Activated CD4-positive, alpha-beta T cell treated with anti-CD3 and anti-CD28 coated beads, Interleukin-2, Interleukin-4, amounts not matched to agents 100 ng/mL and 50 ng/mL, durations not matched to agents 16 hours and 8 hours (primary cell): ENCODE data around the gene RYR3.
"Not testable (repeated sequence)": the region's sequence is repeated elsewhere in the genome, so short reads cannot be mapped to it uniquely, and the experiment has no call there.

Source experiments
- DNase-seq: peaks from one replicate; pipeline ENCODE4 v3.0.0-alpha.2; 2020; ENCODE audit warnings: low spot score

Gene RYR3

DNA sequence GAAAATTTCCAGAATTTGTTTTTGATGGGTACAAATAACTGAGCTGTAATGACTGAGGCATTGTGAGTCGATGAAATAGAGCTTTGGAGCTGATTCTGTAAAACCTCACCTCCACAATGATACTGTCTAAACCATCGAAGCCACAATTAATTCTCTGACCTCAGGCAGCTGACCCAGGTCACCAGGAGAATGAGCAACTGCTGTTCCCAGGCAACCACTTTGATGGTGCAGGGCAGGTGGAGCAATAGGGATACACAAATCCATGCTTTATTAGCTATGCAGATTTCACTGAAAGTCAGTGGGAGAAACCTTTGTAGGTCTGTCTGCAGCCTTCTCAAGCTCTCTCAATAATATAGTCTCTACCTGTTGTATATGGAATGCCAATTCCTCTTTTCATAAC, 204.4 kb downstream of the RYR3 start:
- DNase-seq = no peak

DNA sequence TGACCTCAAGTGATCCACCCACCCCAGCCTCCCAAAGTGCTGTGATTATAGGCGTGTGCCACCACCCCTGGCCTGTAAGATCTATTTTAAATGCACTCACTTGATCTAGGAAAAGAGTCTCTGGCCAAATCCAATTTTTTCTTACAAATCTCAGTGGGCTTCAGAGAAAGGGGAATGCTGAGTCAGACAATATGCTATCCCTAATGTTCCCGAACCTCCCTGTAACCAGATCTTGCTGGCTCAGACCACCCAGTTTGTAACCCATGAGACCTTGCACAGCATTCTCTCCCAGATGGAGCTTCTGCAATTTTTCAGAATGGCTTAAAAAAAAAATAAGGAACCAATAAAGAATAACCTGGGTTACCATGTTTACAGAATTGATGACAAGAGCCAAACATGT, 205.8 kb downstream of the RYR3 start:
- DNase-seq = no peak

DNA sequence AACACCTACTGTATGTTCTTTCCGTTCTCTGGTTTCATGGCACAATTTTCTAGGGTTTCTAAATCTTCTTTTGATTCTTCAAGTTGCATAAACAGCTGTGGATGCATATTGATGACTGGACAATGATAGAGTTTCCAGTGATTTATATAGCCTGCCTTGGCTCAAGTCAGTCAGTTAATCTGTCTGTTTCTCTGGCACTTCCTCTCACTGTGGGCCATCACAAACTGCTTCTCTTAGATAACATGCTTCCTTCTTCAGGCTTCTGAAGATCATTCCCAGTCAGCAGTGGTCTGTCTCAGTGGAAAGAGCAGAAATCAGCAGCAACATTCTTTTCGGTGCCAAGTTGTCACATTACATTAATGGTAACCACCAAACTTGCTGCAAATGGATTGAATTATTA, 207.2 kb downstream of the RYR3 start:
- DNase-seq = no peak

DNA sequence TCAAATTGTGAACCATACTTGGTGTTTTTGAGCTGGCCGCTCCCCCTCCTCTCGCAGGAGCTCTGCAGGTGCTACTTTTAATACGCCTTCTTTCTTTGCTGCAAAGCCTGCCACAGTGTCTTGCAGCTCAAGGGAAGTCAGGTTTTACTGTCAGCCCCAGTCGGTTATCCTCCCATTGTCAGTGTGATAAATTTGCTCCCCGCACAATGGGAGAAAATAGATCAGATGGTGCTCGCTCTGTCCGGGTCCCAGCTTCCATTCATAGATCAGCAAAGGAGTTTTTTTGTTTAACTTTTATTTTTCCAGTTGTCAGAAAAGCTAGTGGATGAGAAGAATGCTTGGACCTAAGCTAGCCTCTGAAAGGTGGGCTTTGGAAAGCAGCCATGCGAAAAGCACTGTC, 207.7 kb downstream of the RYR3 start:
- no peak for DNase-seq

DNA sequence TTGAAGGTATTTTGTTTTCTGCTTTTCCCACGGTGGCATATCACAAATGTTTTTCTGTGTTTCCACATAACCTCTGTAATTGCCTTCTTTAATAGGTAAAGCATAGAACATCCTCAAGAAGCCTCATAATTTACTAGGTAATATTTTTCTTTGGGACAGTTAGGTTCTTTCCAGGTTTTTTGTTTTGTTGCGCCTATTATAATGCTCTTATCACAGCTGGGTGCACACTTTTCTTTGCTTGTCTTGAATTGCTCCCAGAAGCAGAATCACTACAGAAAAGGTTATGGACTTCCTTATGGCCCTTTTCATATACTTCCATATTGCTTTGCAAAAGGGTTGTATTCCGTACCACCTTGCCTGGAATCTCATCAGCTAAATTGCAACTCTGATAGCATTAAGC, 213.5 kb downstream of the RYR3 start:
- no peak for DNase-seq

DNA sequence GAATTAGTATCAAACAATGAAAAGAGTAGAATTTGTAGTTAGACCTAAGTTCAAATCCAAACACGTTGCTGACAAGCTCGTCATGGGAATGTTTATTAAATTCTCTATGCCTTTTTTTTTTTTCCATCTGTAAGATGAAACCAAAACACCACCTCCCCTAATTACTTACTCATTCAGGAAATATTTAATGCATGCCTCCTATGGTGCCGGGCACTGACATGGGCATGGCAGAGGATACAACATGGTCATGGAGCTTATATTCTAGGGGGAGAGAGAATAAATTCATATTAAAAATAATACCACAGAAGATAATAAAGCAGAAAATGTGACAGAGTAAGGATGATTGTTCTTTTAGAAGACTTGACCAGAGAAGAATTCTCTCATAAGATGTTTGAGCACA, 215.8 kb downstream of the RYR3 start:
- DNase-seq = no peak

DNA sequence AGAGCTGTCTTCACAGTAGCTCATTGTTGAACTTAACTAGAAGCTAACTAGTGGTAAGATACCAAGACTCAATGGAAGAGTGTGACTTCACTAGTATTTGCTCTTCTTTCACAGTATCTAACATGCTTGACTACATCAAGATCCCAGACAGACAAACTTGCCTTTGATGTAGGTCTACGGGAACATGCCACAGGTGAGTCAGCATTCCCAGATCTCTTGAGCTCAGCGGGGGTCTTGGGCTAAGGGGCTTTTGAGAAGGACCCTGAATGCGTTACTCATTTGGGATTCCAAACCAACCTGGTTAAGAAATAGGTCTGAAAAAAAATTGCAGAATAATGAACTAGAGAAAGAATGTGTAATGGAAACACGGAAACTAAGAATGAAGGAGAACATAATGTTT, 222.4 kb downstream of the RYR3 start:
- no peak for DNase-seq

DNA sequence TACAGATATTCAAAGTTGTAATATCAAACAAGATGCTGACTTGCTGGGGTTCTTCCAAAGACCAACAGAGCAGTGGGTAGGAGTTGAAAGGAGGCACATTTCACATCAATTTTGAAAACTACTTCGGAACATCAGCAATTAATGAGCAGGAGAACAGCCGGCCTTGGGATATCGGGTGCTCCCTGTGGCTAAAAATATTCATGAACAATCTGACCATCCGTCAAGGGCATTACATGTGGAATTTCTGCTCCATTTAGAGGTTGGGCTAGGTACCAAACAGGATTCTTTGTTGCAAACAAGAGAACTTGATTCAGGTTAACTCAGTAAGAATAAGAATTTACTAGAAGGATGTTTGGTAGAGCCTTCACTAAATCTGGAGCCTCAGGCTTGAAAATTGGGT, 223.9 kb downstream of the RYR3 start:
- no peak for DNase-seq

DNA sequence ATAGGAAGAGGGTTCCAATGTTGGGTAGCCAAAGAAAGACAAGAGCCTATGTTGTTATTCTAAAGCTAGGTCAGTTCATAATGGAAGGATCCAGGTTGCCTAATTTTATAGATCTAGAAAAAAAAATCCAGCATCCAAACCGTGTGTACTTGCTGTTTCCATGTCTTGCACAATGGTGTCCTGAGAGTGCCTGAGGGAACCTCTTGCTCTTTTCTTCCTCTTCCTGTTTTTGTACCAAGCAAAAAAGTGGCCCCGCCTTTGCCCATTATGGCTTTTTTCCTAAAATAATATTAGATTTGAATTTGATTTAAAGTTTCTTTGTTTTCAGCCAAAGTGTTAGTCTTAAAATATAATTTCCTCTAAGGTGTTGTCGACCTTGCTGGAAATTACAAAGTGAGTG, 224.4 kb downstream of the RYR3 start:
- no peak for DNase-seq

DNA sequence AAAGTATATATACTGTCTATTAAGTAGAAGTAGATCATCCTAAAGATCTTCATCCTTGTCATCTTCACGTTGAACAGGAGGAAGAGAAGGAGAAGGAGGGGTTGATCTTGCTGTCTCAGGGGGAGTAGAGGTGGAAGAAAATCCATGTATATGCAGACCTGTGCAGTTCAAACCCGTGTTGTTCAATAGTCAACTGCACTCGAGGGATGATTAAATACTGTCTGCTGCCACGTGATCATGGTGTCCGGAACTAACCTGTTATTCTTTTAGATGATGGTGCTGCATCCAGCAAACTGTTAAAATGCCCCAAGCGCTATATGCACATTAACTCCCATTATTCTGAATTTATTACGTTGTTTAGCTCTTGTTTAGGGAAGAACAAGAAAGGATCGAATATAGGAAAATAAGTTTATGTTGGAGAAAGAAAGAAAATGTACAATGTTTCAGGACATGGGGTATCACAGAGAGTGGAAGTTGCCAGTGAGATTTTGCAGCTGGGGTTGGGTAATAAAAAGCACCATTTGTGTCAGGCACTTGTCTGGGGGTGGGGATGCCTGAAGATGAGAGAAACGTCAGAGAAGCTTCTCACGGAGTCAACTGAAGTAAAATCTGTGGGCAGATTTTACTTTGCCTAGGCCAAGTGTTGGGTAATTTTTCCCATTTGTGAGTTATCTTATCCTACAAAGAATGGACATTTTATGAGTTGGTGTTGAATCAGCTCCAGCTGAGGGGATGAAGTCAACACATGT, 229.2 kb downstream of the RYR3 start:
- no peak for DNase-seq

DNA sequence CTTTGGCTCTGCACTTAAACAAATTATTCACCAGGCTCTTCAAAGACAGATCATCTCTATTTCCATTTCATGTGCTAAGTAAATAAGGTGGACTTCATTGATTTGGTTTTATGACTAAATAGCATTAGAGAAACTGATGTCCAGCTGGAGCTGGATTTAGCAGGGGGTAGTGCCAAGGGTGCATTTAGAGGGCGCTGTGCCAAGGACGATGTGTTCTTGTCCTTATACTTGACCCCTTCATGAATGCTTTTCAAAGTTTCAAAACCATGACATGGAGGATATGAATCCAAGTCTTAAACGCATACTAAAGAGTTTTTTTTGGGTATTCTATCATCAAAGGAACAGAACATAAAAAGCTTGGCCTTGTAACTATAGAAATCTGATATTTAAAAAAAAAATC, 233.2 kb downstream of the RYR3 start:
- no peak for DNase-seq

DNA sequence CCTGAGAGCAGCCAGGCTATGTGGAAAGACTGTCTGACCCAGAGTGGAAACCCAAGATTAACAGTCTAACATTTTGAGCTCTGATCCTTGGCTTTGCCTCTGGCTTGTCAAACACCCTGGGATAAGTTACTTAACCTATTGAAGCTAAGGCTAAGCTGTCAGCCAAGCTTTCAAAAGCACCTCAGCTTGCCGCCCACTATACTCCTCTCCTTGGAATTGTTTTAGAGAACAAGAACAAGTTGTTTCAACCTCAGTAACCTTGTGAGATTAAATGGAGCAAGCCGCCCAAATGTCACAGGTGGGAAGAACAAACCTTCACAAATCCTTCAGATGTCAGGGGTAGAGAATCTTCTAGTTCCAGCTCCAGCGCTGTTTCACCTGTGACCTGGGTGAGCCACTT, 235.1 kb downstream of the RYR3 start:
- no peak for DNase-seq

DNA sequence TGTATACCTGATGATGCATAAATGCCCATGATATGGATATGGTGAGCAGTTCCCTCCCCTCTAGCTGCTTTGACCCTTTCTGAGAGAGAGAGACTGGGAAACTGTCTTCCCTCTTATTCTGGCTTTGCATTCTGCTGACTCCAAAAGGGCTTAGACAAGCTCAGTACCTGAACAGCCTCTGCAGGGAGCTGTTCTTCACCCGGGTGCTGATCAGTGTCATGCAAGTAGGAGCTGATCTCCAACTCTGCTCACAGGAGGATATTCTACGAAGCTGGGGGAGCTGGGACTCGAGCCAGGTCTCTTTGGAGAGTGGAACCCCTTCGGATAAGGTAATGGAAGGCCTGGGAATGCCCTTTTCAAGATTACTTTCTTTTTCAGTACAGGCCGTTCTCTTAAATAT, 237.1 kb downstream of the RYR3 start:
- no peak for DNase-seq

DNA sequence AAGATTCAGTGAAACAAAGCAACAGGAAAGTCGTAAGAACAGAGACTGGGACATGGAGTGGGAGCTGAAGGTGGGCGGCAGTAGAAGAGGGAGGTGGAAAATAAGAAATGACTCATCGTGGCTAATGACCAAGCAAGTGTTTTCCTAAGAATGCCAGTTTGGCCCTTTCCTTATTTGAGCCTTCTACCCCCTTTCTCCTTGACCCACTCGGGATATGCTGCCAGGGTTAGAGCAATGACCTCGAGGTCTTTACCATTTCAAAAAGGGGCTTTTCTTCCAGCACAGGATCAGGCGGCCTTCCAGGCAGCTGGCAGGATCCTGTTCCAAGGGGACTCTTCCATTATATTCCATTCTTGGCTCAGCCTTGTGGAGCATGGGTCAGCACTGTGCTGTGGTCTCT, 241.1 kb downstream of the RYR3 start:
- no peak for DNase-seq

DNA sequence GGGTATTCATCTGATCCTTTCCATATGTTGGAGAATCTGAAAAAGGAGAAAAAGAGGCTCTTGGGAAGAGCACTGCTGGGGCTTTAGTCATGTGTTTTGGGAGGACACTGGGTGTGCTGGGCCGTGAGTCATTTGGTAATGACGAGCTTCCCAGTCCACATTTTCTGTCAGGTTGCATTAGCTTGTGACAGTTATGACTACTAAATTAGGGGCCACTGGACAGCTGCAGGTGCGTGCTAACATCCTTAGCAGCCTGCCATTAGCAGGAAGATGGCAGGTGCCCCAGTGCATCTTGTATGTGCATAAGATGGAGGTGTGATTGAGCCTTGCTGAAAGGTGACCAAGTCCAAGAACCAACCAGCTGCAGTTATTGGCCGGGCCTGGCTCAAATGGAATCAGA, 242.4 kb downstream of the RYR3 start:
- no peak for DNase-seq

DNA sequence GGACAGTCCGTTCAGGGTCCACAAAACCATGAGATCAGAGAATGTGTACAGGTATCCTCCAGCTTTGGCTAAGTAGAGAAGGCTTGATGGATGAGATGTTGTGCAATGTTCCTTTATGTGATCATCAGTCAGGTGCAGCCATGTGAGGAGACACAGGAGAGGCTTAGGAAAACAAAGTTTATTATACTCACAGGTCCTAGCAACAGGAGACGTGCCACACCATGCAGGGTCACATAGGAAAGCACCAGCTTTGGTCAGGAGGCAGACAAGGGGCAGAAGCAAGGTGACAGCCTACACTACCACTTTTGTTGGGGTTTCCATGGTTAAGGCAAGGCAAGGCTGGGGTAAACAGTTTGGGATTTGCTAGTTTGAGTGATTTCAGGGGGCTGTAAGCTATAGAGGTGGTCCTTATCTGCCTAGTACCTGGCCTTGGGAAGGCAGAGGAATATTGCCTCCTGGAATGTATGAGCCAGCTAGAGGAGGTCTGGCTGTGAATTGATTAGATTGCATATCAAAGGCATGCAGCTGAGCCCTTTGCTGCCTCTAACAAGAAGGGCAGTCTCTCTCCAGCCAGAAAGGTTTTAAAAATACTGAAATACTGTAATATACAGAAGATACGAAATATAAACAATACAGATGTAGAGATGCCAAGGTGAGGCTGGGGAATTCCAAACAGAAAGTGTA, 248.6 kb downstream of the RYR3 start:
- no peak for DNase-seq

DNA sequence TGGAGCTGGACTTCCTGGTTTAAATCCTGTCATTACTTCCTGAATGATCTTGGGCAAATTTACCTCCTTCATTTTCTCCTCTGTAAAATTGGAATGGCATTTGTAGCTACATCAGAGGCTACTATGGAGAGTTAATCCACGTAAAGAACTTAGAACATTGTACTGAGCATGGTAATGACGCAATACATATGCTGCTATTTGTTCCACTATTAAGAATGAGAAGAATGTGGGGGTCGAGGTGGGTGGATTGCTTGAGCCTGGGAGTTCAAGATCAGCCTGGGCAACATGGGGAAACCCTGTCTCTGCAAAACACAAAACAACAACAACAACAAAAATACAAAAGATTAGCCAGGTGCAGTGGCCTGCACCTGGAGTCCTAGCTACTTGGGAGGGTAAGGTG, 250.6 kb downstream of the RYR3 start:
- DNase-seq = no peak

DNA sequence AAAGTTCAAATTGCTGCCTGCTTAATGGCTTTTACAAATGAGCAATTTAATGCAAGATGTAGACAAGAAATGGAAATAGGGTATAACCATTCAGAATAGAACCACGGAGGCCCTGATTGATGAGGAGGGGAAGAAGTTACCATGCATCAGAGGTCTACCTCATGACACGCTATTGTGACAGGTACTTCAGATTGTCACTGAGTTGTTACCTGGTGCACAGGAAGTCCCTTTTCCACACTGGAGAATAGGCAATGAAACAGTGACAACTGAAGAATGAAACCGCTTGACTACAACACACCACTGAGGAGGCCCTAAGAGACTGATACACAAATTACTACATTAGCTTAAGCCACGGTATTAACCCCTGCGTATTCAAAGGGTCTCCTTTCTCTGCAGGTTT, 251.2 kb downstream of the RYR3 start:
- DNase-seq = no peak

DNA sequence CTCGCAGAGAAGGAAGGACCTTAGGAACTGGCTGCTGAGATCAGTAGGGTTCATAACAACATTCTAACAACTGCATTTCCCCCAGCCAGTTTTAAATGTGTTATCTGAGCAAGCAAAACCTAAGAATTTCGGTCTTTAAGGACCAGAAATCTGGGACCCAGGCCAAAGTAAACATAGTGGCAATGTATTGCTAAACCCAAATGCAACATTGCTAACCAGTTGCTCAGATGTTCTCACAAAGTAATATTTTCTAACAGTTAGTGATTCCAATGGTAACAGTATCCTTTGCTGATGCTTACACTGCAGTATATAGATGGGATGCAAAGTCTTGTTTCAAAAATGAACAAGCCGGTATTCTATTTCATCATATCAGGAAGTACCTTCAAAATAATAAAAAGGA, 254.3 kb downstream of the RYR3 start:
- no peak for DNase-seq

DNA sequence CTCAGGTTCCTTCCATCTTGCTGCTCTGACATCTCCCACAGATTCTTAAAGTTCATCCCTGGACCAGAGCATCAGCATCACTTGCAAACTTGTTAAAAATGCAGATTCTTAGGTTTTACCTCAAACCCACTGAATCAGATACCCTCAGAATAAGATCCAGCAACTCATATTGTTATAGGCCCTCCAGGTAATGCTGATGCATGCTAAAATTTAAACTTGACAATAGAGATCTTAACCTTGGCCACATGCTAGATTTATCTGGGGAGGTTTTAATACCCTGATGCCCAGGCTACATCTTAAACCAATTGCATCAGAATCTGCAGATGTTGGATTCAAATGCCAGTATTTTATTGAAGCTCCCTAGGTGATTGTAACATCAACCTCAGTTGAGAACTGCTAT, 256.9 kb downstream of the RYR3 start:
- DNase-seq = no peak

DNA sequence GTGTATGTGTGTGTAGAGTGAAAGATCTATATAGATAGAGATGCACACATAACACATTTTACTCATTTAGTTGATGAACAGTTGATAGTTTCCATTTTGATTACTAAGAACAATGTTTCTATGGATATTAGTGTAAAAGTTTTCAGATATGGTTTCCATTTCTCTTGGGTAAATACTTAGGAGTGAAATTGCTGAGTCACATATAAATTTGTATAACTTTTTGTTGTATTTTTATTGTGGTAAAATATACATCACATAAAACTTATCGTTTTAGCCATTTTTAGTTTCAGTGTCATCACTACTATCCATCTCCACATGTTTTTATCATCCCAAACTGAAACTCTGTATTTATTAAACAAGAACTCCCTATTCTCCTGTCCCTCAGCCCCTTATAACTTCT, 258.3 kb downstream of the RYR3 start:
- DNase-seq = no peak

DNA sequence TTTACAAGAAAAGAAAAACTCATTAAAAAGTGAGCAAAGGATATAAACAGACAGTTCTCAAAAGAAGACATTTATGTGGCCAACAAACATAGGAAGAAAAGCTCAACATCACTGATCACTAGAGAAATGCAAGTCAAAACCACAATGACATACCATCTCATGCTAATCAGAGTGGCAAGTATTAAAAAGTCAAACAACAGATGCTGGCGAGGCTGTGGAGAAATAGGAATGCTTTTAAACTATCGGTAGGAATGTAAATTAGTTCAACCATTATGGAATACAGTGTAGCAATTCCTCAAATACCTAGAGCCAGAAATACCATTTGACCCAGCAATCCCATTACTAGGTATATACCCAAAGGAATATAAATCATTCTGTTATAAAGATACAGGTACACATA, 267.1 kb downstream of the RYR3 start:
- DNase-seq = not testable (repeated sequence)

DNA sequence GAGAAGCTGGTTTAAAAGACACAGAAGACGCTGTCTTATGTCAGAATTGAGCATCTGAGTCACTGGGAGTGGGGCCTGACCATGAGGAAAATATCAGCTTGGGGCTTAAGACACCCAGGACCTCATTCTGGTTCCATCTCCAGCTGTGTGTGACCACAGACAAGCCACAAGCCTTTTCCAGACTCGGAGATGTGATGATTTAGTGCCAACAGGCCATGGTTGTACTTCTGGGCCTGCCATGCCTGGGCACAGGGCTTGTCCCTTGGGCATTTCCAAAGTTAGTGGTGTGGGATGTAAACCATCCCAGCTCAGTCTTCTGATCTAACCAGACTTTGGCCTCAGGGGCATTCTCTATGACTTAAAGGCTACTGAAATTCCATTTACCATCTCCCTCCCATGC, 269.8 kb downstream of the RYR3 start:
- no peak for DNase-seq

DNA sequence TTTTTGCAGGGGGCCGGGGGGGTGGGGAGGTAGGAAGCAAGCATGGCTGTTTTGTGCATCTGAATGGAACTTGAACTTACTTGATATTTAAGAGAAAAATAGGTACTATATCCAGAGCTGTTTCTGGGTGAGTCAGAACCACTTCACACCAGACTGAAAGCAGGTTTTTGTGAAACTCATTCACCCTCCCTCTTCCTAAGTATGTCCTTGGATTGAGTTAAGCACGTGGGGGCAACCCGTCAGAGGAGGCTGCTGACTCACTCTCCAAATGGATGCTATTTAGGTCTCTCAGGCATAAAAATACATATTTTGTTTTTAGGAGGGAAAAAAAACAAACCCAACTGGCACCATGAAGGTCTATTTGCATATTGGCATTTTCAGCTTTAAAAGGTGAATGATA, 270.3 kb downstream of the RYR3 start:
- DNase-seq = no peak
